GM23338 (cell line): Measurements from ENCODE around the gene SPATA20. TPM values are rescaled to one million over a fixed set of nuclear protein-coding genes. Genes with fewer than 3 reads are reported as not detected.

Source experiments
- ATAC-seq: fragments of 200-7000 bp; cut with Tn5 transposase; 3 replicates; pipeline ENCODE4 v1.9.1; 2020
- DNase-seq: peaks from one replicate; pipeline ENCODE4 v3.0.0-alpha.2; 2015; ENCODE audit warnings: low spot score
- H2AFZ ChIP-seq: fragments of 200-600 bp; sonication (generic); 2 replicates; pipeline ENCODE4 v1.8.0; 2016; ENCODE audit warnings: antibody characterized with exemption, mild to moderate bottlenecking, moderate library complexity
- H3F3A ChIP-seq: fragments of 200-600 bp; sonication (generic); replicated peaks from 2 replicates; pipeline ENCODE4 v1.8.0; 2017; ENCODE audit warnings: antibody characterized with exemption, mixed run types, low read depth
- H3K27ac ChIP-seq: fragments of 200-600 bp; sonication (generic); 2 replicates; pipeline ENCODE4 v1.6.1; 2016; ENCODE audit warnings: low read depth
- H3K27me3 ChIP-seq: fragments of 200-600 bp; sonication (generic); 2 replicates; pipeline ENCODE4 v1.8.0; 2016; ENCODE audit warnings: mild to moderate bottlenecking, mixed run types, moderate library complexity; ENCODE audit not compliant: insufficient read depth
- H3K36me3 ChIP-seq: fragments of 200-600 bp; sonication (generic); 2 replicates; pipeline ENCODE4 v1.8.0; 2016; ENCODE audit warnings: mild to moderate bottlenecking; ENCODE audit not compliant: insufficient read depth
- H3K4me1 ChIP-seq: fragments of 200-600 bp; sonication (generic); 2 replicates; pipeline ENCODE4 v1.8.0; 2016; ENCODE audit warnings: mild to moderate bottlenecking, moderate library complexity; ENCODE audit not compliant: insufficient read depth
- H3K4me2 ChIP-seq: fragments of 200-600 bp; sonication (generic); 2 replicates; pipeline ENCODE4 v1.7.1; 2017; ENCODE audit warnings: mixed run types
- H3K4me3 ChIP-seq: fragments of 200-600 bp; sonication (generic); 2 replicates; pipeline ENCODE4 v1.6.1; 2016; ENCODE audit warnings: mixed run types
- H3K79me2 ChIP-seq: fragments of 200-600 bp; sonication (generic); replicated peaks from 2 replicates; pipeline ENCODE4 v1.8.0; 2017; ENCODE audit warnings: mild to moderate bottlenecking; ENCODE audit not compliant: insufficient read depth
- H3K9me2 ChIP-seq: fragments of 200-600 bp; sonication (generic); 2 replicates; pipeline ENCODE4 v1.8.0; 2017; ENCODE audit not compliant: insufficient read depth
- H4K20me1 ChIP-seq: fragments of 200-600 bp; sonication (generic); replicated peaks from 2 replicates; pipeline ENCODE4 v1.8.0; 2017; ENCODE audit warnings: mild to moderate bottlenecking; ENCODE audit not compliant: insufficient read depth
- H3K27ac Mint-ChIP-seq: 2 replicates; pipeline ENCODE4 v1.8.0; 2020; ENCODE audit warnings: inconsistent platforms, mild to moderate bottlenecking, moderate library complexity, mixed read lengths
- H3K27me3 Mint-ChIP-seq: 3 replicates; pipeline ENCODE4 v1.8.0; 2022; ENCODE audit warnings: low read depth, mild to moderate bottlenecking, moderate library complexity, mixed read lengths, inconsistent platforms; ENCODE audit not compliant: insufficient read depth, poor library complexity
- H3K36me3 Mint-ChIP-seq: 3 replicates; pipeline ENCODE4 v1.8.0; 2021; ENCODE audit warnings: low read depth, mild to moderate bottlenecking, inconsistent platforms, moderate library complexity, mixed read lengths
- H3K4me1 Mint-ChIP-seq: 3 replicates; pipeline ENCODE4 v1.8.0; 2020; ENCODE audit warnings: mild to moderate bottlenecking, inconsistent platforms, mixed read lengths
- H3K4me3 Mint-ChIP-seq: 3 replicates; pipeline ENCODE4 v1.8.0; 2021; ENCODE audit warnings: moderate library complexity, mild to moderate bottlenecking, inconsistent platforms, mixed read lengths
- H3K9me3 Mint-ChIP-seq: 3 replicates; pipeline ENCODE4 v1.8.0; 2020; ENCODE audit warnings: moderate library complexity, mild to moderate bottlenecking, inconsistent platforms, mixed read lengths
- CREB1 ChIP-seq: fragments of 250-450 bp; sonication (Bioruptor Pico); IDR thresholded peaks from 2 replicates; pipeline ENCODE4 v1.5.0; 2020; ENCODE audit warnings: low read depth, mild to moderate bottlenecking, moderate library complexity
- ETS1 ChIP-seq: IDR thresholded peaks from 2 replicates; pipeline ENCODE4 v1.6.1; 2016; ENCODE audit warnings: antibody characterized with exemption
- EZH2 ChIP-seq: fragments of 200-600 bp; sonication (generic); IDR thresholded peaks from one replicate; pipeline ENCODE4 v1.8.0; 2017; ENCODE audit warnings: antibody characterized with exemption, mild to moderate bottlenecking, low read depth; ENCODE audit not compliant: unreplicated experiment
- EZH2phosphoT487 ChIP-seq: fragments of 200-600 bp; sonication (generic); IDR thresholded peaks from one replicate; pipeline ENCODE4 v1.8.1; 2018; ENCODE audit warnings: antibody characterized with exemption; ENCODE audit not compliant: unreplicated experiment
- JUNB ChIP-seq: IDR thresholded peaks from one replicate; pipeline ENCODE4 v1.6.1; 2016; ENCODE audit warnings: antibody characterized with exemption; ENCODE audit not compliant: unreplicated experiment
- NANOG ChIP-seq: IDR thresholded peaks from 2 replicates; pipeline ENCODE4 v1.6.1; 2016; ENCODE audit warnings: antibody characterized with exemption, borderline replicate concordance
- POLR2AphosphoS5 ChIP-seq: IDR thresholded peaks from 2 replicates; pipeline ENCODE4 v1.6.1; 2016; ENCODE audit warnings: antibody characterized with exemption, low read depth
- REST ChIP-seq: IDR thresholded peaks from one replicate; pipeline ENCODE4 v1.6.1; 2018; ENCODE audit warnings: antibody characterized with exemption; ENCODE audit not compliant: unreplicated experiment
- STAT1 ChIP-seq: IDR thresholded peaks from one replicate; pipeline ENCODE4 v1.6.1; 2016; ENCODE audit warnings: antibody characterized with exemption; ENCODE audit not compliant: unreplicated experiment
- ZNF114 ChIP-seq: fragments of 250-450 bp; sonication (Bioruptor Pico); IDR thresholded peaks from 2 replicates; pipeline ENCODE4 v1.5.0; 2020; ENCODE audit warnings: mild to moderate bottlenecking, moderate library complexity
- ZNF331 ChIP-seq: fragments of 250-450 bp; sonication (Bioruptor Pico); IDR thresholded peaks from 2 replicates; pipeline ENCODE4 v1.5.0; 2020; ENCODE audit warnings: low read depth, mild to moderate bottlenecking, moderate library complexity
- polyA plus RNA-seq: library from polyadenylated mRNA; unstranded; fragments of >200 nt; fragmentation: Nextera tagmentation; extraction: Ambion mirVana; gene quantifications from 2 replicates; pipeline ENCODE4 v1.2.1, GENCODE V29; 2016
- total RNA-seq: library from RNA; depleted of rRNA; stranded (reverse); fragments of >200 nt; shearing (Covaris generic); gene quantifications from 2 replicates; pipeline ENCODE4 v1.2.3, GENCODE V29; 2014
- TF ChIP-seq, protein P1 (sequence below): fragments of 250-450 bp; sonication (Bioruptor Pico); IDR thresholded peaks from 2 replicates; pipeline ENCODE4 v1.5.0; 2020; ENCODE audit warnings: mild to moderate bottlenecking, moderate library complexity
- TF ChIP-seq, protein P2 (sequence below), 2 experiments: fragments of 200-600 bp in 1 of 2; sonication (generic) in 1 of 2; conservative IDR thresholded peaks; 2 replicates each; pipeline versions ENCODE4 v1.5.1 to v1.6.1; 2016 to 2017; ENCODE audit warnings: antibody characterized with exemption in 2 of 2, low read depth in 2 of 2, mild to moderate bottlenecking in 2 of 2, moderate library complexity in 1 of 2

SPATA20 gene
- total and polyA plus RNA-seq, 2 experiments from 2014 or later = 13.8 to 32.7 TPM

DNA sequence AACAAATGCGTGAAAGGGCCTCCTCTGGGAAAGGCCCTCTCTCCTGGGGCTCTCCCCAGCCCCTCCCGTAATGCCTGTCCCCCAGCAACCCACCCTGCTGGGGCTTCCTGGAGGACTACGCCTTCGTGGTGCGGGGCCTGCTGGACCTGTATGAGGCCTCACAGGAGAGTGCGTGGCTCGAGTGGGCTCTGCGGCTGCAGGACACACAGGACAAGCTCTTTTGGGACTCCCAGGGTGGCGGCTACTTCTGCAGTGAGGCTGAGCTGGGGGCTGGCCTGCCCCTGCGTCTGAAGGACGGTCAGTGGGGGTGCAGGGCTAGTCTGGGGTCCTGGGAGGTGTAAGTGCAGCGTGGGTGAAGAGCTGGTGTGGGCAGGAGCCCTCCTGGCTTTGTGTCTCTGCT lies 4.9 kb downstream of the SPATA20 start:
- H3F3A ChIP-seq = no peaks in the 10 kb centered on the region
- DNase-seq (no peak), ATAC-seq (no peak)
- Mint-ChIP-seq H3K27me3 (peaks cover 17% of the 10 kb centered on the region), H3K4me3 (no peak overlapping the region), H3K4me1 (peaks cover 10% of the 10 kb centered on the region; the same call in 2 of the 3 replicates), H3K27ac (no peak overlapping the region), H3K9me3 (no peaks in the 10 kb centered on the region), H3K36me3 (no peaks in the 10 kb centered on the region; the same call in 2 of the 3 replicates)
- no peaks in the 10 kb centered on the region for H4K20me1 ChIP-seq
- TF ChIP-seq, protein P1, sequence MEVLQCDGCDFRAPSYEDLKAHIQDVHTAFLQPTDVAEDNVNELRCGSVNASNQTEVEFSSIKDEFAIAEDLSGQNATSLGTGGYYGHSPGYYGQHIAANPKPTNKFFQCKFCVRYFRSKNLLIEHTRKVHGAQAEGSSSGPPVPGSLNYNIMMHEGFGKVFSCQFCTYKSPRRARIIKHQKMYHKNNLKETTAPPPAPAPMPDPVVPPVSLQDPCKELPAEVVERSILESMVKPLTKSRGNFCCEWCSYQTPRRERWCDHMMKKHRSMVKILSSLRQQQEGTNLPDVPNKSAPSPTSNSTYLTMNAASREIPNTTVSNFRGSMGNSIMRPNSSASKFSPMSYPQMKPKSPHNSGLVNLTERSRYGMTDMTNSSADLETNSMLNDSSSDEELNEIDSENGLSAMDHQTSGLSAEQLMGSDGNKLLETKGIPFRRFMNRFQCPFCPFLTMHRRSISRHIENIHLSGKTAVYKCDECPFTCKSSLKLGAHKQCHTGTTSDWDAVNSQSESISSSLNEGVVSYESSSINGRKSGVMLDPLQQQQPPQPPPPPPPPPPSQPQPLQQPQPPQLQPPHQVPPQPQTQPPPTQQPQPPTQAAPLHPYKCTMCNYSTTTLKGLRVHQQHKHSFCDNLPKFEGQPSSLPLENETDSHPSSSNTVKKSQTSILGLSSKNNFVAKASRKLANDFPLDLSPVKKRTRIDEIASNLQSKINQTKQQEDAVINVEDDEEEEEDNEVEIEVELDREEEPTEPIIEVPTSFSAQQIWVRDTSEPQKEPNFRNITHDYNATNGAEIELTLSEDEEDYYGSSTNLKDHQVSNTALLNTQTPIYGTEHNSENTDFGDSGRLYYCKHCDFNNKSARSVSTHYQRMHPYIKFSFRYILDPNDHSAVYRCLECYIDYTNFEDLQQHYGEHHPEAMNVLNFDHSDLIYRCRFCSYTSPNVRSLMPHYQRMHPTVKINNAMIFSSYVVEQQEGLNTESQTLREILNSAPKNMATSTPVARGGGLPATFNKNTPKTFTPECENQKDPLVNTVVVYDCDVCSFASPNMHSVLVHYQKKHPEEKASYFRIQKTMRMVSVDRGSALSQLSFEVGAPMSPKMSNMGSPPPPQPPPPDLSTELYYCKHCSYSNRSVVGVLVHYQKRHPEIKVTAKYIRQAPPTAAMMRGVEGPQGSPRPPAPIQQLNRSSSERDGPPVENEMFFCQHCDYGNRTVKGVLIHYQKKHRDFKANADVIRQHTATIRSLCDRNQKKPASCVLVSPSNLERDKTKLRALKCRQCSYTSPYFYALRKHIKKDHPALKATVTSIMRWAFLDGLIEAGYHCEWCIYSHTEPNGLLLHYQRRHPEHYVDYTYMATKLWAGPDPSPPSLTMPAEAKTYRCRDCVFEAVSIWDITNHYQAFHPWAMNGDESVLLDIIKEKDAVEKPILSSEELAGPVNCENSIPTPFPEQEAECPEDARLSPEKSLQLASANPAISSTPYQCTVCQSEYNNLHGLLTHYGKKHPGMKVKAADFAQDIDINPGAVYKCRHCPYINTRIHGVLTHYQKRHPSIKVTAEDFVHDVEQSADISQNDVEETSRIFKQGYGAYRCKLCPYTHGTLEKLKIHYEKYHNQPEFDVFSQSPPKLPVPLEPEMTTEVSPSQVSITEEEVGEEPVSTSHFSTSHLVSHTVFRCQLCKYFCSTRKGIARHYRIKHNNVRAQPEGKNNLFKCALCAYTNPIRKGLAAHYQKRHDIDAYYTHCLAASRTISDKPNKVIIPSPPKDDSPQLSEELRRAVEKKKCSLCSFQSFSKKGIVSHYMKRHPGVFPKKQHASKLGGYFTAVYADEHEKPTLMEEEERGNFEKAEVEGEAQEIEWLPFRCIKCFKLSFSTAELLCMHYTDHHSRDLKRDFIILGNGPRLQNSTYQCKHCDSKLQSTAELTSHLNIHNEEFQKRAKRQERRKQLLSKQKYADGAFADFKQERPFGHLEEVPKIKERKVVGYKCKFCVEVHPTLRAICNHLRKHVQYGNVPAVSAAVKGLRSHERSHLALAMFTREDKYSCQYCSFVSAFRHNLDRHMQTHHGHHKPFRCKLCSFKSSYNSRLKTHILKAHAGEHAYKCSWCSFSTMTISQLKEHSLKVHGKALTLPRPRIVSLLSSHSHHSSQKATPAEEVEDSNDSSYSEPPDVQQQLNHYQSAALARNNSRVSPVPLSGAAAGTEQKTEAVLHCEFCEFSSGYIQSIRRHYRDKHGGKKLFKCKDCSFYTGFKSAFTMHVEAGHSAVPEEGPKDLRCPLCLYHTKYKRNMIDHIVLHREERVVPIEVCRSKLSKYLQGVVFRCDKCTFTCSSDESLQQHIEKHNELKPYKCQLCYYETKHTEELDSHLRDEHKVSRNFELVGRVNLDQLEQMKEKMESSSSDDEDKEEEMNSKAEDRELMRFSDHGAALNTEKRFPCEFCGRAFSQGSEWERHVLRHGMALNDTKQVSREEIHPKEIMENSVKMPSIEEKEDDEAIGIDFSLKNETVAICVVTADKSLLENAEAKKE = no peak
- no peak for TF ChIP-seq JUNB
- TF ChIP-seq EZH2 = no peak
- TF ChIP-seq STAT1 = no peak
- no peak for TF ChIP-seq EZH2phosphoT487
- TF ChIP-seq CREB1 = no peak
- no peak for TF ChIP-seq ZNF114 (CRISPR knock-in tag)
- no peak for TF ChIP-seq ZNF331
- no peak for TF ChIP-seq NANOG
- TF ChIP-seq REST = no peak
- TF ChIP-seq, protein P2, sequence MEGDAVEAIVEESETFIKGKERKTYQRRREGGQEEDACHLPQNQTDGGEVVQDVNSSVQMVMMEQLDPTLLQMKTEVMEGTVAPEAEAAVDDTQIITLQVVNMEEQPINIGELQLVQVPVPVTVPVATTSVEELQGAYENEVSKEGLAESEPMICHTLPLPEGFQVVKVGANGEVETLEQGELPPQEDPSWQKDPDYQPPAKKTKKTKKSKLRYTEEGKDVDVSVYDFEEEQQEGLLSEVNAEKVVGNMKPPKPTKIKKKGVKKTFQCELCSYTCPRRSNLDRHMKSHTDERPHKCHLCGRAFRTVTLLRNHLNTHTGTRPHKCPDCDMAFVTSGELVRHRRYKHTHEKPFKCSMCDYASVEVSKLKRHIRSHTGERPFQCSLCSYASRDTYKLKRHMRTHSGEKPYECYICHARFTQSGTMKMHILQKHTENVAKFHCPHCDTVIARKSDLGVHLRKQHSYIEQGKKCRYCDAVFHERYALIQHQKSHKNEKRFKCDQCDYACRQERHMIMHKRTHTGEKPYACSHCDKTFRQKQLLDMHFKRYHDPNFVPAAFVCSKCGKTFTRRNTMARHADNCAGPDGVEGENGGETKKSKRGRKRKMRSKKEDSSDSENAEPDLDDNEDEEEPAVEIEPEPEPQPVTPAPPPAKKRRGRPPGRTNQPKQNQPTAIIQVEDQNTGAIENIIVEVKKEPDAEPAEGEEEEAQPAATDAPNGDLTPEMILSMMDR (conservative IDR thresholded peaks at IDR 0.05; ENCODE audit: low read depth in 2 of 2) = no peak
- no peak for TF ChIP-seq ETS1
- TF ChIP-seq POLR2AphosphoS5 = no peak
- no peak overlapping the region for H3K27ac ChIP-seq
- peaks cover 3% of the 10 kb centered on the region for H3K27me3 ChIP-seq
- H3K9me2 ChIP-seq = no peaks in the 10 kb centered on the region
- no peak overlapping the region for H3K4me2 ChIP-seq
- H2AFZ ChIP-seq = no peak overlapping the region
- no peaks in the 10 kb centered on the region for H3K36me3 ChIP-seq
- no peak overlapping the region for H3K4me3 ChIP-seq
- no peaks in the 10 kb centered on the region for H3K79me2 ChIP-seq
- peaks cover 9% of the 10 kb centered on the region; the same call in 1 of the 2 replicates for H3K4me1 ChIP-seq
